GM21526 (cell line): ENCODE measurements around the gene PPP2R2C.

Source experiments
- ATAC-seq: cut with Tn5 transposase; IDR thresholded peaks from one replicate; pipeline ENCODE4 v1.9.1; 2021; ENCODE audit warnings: moderate library complexity; ENCODE audit not compliant: unreplicated experiment, low FRiP score

The PPP2R2C gene

DNA sequence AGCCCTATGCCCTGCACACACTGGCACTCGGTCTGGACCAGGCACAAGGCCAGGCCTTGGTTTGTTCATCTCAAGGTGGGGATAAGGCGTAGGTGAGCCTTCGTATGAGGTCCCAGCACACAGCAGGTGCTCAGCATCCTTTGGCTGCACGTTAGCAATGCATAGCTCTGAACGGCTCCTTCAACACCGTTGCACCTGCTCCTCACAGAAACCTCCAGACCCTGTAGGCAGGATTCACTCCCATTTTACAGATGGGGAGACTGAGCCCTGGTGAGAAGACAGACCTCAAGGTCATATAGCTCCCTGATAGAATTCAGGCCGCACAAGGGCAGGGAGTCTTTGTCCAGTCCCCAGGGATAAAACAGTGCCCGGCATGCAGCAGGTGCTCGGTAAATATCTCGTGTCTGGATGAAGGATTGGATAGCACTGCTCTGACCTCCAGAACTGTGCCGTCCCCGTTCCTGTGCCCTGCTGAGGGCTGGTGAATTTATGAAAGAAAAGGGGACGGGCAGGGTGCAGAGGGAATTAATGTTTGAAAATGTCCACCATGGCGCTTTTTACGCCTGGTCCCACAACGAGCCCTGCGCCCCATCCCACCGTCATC, 2.4 kb downstream of the PPP2R2C start:
- ATAC-seq = no peak

DNA sequence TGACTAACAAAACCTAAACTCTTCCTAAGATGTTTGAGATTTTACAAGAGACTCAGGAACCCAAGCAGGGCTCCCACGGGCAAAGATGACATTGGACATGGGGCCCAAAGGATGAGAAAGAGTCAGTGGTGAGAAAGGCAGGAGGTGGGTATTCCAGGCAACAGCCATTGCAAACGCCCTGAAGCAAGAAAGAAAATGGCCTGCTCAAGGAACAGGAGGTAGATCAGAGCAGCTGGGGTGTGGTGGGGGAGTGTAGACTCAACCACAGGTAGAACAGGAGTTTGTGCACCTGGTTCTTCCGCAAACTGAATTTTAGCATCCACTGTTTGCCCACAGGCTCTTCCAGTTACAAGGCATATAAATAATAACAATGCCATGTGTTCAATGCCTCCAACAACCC, 3.3 kb downstream of the PPP2R2C start:
- no peak for ATAC-seq

DNA sequence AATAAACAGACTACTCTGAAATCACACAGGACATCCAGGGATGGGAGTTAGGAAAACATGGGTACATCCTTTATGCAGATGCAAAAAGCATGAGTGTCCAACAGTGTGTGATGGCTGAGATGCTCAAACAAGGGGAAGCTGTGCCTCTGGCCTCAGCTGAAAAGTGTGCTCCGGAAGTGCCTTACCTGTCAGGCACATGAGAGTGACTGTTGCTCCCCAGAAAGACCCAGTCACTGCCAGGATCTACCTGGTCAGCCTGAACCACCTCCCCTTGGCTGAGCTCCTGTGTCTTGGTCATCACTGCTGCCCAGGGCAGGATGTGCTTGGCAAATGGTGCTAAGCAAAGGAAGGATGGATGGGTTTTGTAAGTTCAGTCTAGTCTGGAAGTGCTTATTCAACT, 4.0 kb downstream of the PPP2R2C start:
- ATAC-seq = no peak

DNA sequence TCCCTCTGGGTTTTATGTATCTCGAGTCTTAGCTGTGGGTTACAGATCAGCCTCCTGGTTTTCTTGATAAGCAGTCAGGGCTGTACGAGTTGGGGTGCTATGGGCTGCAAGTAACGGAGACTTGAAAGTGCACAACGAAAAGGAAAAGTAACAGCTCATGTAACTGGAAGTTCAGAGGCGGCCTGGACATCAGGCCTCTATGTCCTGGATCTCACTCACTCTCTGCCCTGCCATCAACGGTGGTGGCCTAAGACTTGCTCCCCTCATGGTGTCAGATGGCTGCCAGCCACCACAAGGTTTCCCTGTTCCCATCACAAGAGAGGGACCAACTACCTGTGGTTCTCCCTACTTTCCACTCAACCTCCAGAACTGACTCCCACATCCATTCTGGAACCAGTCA, 4.8 kb downstream of the PPP2R2C start:
- ATAC-seq = no peak

DNA sequence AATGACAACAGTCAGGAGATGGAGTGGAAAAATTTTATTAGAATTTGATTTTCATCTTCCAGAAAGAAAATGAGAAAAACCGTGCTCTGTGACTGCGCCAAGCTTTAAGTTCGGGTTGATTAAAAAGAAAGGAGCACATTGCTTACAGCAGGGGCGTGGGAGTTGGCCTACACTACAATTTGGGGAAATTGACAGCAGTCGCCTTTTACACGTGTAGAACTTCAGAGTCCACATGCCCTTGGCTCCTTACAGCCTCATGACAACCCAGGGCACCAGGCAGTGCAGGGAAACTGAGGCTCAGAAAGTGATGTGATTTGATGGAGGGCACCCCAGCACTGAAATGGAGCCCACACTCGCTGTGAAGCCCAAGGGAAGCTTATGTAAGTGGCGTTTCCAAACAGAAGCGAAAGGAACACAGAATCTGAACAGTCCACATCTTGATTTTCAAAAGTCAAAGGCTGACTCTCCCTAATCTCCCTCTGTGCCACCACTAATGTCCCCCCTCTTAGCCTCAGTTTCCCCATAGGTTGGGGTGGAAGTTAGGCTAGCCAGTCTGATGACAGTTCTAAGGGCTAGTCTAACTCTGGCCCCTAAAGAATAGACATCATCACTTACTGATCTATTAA, 5.5 kb downstream of the PPP2R2C start:
- ATAC-seq = no peak

DNA sequence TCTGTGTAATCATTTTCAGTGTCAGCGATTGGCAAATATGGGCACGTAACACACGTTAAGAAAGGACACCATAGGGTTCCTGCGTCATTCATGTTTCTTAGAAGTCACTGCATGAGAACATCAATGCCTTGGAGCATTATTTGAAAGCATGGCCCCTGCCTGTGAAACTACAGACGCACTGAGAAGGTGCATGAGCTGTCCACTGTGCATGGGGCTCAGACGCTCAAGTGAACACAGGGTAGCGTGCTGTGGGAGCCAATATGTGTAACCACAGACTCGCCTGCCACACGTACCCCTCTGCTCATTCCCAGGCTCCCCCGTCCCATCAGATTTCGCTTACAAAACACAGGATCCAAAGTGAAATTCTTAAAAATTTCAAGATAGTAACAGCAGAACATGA, 6.5 kb downstream of the PPP2R2C start:
- no peak for ATAC-seq

DNA sequence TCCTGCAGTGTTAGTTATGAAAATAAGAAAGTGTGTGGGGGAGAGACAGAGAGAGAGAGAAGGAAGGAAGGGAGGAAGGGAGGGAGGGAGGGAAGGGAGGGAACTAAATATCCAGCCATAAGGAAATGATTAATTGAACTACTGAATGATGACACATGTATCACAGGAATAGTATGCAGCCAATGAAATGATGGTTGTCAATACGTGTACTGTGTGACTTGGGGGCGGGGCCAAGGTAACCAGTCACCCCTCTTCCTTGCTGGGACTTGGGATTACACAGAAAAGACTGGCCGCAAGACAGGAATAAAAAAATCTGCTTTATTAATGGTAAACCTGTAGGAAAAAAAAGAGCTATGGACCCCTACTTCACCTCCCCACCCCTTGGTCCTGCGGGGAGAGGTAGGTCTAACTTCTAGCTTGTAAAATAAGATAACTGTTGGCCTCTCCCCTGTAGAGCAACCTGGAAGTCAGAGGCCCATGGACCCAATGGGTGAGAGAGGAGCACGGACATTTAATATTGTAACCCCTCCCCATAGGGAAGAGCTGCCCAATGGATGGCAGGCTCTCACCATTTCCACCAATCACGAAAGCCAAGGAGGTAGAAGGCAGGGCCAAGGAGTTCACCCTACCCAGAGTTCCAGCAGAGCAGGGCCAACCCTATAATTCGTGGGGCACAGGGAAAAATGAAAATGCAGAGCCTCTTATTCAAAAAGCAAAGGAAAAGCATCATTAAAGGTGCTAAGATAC, 7.4 kb downstream of the PPP2R2C start:
- no peak for ATAC-seq

DNA sequence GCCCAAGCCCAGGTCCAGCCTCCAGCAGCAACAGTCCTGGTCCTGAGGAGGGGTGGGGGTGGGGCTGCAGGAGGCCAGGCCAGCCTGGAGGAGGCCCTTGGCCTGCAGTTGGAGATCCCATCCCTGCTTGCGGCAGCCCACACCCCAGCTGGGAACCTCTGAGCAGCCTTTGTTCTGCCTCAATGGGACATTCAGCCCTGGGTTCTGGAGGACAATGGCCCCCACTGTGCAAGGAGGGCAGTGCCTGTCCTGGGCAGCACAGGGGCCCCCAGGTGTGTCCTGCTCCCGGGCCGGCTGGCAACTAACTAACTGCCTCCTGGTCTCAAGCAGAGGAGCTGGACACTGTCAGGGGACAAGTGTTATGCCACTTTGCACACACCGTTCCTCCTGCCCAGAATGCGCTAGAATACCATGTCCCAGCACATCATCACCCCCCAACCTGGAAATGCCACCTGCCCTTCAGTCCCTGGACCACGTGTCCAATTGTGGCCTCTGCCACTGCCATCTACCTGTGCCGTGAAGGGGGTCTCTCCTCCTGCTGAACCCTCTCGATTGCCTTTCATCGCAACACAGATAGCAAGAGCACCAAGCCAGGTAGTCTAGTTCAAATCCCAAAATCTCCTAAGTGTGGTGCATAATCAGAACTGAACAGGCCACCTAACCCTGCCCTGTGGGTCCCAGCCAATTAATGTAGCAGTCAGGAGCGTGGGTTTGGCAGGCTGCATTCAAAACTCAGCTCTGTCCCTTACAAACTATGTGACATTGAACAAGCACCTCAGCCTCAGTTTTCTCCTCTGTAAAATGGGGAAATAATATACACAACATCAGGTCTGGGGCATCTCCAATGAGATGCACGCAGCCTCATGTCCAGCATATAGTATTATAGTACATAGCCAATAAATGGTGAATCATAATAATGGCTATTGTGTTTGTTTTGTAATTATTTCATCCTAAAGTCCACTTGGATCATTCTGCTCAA, 8.8 kb downstream of the PPP2R2C start:
- no peak for ATAC-seq

DNA sequence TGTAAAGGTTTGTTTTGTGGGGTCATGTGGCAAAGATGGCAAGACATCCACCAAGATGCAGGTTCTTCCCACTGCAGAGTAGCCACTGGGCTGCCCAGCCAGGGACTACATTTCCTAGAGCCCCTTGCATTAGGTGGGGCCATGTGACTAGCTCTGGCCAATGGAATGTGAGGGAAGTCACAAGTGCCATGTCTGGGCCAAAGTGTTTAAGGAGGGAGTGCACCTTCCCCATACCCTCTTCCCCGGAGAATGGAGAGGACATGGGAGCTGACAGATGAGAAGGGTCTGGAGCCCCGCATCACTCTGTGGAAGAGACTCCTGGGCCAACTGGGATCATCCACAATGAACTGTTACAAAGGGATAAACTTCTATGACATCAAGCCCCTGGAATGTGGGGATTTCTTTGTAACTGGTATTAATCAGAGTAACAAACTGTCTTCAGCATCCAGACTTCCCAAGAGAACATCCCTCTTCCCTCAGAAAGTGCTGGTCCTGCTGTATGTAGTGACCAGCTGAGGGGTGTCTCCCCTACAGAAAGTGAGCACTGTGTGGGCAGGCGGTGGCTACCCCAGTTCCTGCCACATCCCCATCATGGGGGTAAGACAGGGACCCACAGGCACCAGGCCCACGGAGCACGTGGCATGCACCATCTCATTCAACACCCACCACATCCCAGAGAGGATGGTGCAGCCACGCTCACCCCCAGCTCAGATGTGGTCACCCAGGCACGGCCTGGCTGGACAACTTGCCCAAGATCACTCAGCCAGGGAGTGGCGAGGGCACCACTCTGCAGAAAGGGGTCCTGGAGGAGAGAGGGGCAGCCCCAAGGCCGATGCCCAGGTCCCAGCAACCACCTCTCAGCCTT, 10.9 kb downstream of the PPP2R2C start:
- no peak for ATAC-seq

DNA sequence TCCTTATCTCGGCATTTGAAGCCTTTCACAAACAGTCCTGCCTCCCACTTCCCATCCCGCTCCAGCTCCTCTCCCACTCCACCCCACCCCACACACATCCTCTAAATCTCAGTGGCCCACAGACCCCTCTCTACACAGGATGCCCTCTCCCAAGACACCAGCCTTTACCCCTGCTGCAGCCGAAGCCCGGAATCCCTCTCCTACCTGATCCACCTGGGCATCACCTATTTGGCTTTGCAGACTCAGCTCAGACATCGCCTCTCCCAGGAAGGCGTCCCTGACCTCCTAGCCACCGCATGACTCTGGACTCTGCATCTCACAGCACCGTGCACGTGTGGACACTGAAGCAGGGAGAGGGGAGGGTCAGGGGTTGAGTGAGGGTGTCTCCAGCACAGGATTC, 11.5 kb downstream of the PPP2R2C start:
- ATAC-seq = no peak

DNA sequence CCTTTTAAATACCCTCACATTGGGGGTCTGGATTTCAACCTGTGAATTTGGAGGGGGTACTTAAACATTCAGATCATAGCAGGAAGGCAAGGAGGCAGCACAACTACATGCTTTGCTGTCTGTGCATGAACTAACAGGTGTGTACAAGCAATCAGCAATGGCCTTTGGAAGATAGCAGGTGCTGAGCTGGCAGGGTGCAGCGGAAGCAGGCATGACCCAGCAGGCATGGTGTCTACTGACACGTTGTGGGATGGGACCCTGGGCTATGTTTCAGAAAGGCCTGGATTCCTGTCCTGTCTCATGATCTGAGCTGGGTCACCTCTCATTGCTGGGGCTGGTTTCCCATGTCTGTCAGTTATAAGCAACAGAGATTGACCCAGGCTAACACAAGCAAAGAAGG, 13.9 kb downstream of the PPP2R2C start:
- ATAC-seq = no peak

DNA sequence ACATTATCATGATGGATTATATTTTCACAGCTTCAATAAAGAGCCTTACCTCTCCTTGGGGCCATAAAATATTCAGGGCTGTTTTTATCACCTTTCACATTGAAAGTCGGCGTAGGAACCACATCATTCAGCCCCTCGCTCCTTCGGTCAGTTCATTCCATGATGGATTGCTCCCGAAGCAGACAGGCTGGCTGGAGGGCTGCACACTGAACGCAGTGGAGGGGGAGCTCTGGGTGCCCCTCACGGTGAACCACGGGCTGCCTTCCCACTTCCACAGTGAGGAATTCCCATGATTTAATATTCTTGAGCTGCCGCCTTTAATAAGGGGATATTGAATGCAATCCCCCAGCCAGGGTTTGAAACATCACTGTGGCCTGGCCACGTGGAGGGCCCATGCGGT, 16.0 kb downstream of the PPP2R2C start:
- no peak for ATAC-seq

DNA sequence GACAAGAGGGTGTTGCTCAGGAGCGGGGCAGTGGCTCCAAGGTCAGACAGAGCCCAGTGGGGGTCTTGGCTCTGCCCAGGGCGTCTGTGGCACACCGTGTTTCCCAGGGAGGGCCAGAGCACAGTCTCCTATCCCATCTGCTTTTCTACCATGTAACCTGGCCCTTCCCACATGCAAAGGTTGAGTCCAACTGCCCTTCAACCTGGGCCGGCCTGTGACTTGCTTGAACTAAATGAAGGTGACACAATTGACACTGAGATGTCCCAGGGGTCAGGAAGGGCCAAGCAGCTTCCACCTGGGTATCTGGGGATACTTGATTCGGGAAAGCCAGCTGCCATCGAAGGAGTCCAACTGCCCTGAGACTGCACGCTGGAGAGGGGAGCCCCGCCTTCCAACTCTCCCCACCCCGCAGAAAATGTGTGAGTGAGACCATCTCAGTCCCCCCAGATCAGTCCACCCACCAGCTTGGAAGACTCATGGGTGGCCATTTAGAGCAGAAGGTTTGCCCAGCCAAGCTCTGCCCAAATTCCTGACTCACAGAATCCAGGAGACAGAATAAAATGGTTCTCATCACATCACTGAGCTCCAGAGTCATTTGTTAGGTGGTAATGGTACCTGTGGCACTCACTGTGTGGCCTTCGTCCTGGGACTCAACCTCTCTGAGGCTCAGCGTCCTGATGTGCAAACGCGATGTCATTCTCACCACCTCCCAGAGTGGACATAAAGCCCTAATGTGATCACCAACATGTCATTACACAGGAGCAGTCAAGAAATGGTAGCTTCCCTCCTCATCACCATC, 18.1 kb downstream of the PPP2R2C start:
- no peak for ATAC-seq

DNA sequence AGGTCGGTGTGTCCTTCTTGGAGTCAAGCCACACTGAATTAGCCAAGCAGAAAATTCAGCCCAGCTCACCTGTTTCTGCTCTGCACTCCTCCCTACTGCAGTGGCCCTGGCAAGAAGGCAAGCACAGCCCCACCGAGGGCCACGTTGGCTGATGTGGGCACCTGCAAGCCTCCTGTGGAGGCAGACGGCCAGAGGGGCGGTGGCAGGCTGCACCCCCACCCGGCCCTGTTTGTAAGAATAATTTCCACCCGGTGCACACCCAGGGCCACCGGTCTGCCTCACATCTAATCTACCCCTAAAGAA, 18.8 kb downstream of the PPP2R2C start:
- no peak for ATAC-seq

DNA sequence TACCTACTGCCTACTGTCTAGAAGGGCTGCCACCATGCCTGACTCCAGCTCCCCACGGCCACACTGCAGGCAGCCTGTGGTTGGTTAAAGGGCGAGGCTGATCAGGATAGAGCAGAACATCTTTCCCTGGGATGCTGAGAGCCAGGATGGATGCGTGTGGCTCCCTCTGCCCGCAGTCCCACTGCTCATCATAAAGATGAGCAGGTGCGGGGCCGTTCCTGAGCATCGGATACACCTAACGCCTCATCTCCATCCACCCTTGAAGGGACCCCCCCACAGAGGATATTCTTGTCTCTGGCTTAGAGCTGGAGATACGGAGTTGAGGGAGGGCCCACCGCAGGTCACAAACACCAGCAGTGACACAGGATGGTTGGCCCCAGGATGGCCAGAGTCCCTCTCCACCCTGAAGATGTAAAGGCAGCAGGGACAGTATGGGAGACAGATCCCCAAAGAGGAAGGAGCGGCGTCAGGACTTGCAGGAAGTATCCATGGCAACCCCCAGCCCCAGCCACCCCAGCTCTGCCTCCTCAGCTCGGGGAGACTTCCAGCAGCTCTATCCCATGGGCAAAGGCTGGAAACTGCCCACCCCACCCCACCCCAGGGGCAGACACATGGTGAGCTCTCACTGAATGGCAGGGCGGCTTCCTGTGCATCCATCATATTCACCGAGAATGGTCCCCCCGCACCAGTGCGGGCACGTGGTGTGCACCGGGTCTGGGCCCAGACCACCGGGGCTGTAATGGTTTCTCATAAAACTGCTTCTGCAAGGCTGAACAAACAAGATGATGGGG, 19.3 kb downstream of the PPP2R2C start:
- ATAC-seq = no peak

DNA sequence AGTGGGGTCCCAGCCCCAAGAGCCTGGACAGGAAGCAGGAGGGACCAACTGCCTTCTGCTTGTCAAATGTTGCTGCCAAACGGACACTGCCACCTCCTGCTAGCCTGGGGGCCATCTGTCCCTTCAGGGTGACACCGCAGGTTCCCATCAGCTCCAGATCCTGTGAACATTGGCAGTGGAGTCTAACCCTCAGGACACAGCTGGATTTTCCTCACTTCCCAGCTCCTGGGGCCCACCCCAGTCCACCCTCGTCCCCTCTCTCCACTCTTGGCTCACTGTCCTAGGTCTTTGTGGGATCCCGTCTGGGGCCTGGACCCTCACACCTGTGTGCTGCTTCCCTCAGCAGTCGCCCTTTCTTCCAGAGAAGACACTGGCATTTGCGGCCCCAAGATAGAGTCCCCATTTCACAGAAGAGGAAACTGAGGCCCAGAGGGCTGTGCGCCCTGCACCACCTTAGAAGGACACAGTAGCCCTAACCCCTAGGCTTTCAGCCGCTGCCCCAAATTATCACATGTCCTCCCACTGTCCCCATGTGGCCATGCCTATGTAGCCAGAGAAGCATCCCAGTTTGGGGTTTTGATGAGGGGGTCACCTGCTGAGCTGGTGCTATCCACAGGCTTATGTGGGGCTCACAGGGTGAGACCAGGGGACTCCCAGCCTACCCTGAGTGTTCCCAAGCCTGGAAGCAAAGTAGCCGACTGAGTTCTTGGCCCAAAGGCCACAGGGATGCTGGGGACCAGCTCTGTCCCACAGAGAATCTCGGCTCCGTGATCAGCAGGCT, 20.1 kb downstream of the PPP2R2C start:
- ATAC-seq = no peak

DNA sequence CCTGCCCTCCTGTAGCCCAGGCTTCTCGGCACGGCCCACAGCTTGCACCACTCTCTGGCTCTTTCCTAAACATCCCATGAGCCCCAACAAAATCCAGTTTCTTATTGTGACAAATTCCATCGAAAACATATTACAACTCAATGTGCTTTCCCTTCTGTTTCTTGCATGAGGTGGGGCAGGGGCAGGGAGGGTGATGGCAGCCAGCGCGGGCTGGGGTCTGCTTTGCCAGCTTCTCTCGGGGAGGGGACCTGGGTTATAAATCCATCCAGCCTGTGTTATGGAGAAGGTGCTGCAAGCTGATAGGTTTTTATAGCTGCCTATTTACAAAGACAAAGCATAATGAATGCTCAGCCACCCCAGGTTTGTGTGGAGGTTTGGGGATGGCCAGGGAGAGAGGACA, 21.1 kb downstream of the PPP2R2C start:
- ATAC-seq = no peak

DNA sequence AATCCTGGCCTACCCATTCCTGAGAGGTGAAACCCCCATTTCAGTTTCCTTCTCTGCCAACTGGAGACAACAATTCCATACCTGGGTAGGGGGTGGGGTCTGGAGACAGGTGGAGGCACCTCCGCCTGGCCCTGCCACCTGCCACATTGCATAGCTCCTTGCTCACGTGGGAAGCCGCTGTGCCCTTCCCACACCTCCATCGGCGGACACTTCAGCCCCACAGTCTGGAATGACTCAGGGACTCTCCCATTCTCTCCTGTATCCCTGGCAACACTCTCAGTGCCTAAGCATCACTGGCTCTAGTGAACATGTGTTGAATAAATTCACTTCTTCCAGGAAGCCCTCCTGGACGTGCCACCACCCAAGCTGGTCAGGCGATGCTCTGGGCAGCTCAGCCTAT, 21.7 kb downstream of the PPP2R2C start:
- no peak for ATAC-seq
